Measurements from ENCODE around the gene UFSP1.

DNA sequence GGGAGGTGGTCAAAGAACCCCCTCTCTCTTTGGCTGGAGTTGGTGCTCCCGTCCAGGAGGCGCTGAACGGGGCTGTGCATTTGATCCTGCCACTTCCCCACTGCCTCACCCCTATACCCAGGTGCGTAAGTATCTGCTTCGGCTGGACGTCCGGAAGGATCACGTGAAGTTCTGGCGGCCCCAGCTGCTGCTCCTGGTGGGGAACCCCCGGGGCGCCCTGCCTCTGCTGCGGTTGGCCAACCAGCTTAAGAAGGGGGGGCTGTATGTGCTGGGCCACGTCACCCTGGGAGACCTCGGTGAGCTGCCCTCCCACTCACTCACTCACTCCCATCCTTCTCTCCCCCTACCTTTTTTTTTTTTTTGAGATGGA is 27.9 kb downstream of the UFSP1 start:
- TF ChIP-seq TAF1 (IDR thresholded peaks at IDR 0.05; ENCODE audit: low read depth) (no peak), RAD21 (conservative IDR thresholded peaks at IDR 0.05) (no peak), MXI1 (conservative IDR thresholded peaks at IDR 0.05; ENCODE audit: poor library complexity, severe bottlenecking) (no peak), POLR2AphosphoS5 (IDR thresholded peaks at IDR 0.05) (no peak), EZH2 (IDR thresholded peaks at IDR 0.05; ENCODE audit: borderline replicate concordance, insufficient read depth, low read length, poor library complexity, severe bottlenecking) (no peak), EP300 (conservative IDR thresholded peaks at IDR 0.05; ENCODE audit: poor library complexity, severe bottlenecking) (no peak)
- TF ChIP-seq, protein P1, sequence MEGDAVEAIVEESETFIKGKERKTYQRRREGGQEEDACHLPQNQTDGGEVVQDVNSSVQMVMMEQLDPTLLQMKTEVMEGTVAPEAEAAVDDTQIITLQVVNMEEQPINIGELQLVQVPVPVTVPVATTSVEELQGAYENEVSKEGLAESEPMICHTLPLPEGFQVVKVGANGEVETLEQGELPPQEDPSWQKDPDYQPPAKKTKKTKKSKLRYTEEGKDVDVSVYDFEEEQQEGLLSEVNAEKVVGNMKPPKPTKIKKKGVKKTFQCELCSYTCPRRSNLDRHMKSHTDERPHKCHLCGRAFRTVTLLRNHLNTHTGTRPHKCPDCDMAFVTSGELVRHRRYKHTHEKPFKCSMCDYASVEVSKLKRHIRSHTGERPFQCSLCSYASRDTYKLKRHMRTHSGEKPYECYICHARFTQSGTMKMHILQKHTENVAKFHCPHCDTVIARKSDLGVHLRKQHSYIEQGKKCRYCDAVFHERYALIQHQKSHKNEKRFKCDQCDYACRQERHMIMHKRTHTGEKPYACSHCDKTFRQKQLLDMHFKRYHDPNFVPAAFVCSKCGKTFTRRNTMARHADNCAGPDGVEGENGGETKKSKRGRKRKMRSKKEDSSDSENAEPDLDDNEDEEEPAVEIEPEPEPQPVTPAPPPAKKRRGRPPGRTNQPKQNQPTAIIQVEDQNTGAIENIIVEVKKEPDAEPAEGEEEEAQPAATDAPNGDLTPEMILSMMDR (IDR thresholded peaks at IDR 0.05; ENCODE audit: poor library complexity, severe bottlenecking) = no peak
- TF ChIP-seq, protein P2, sequence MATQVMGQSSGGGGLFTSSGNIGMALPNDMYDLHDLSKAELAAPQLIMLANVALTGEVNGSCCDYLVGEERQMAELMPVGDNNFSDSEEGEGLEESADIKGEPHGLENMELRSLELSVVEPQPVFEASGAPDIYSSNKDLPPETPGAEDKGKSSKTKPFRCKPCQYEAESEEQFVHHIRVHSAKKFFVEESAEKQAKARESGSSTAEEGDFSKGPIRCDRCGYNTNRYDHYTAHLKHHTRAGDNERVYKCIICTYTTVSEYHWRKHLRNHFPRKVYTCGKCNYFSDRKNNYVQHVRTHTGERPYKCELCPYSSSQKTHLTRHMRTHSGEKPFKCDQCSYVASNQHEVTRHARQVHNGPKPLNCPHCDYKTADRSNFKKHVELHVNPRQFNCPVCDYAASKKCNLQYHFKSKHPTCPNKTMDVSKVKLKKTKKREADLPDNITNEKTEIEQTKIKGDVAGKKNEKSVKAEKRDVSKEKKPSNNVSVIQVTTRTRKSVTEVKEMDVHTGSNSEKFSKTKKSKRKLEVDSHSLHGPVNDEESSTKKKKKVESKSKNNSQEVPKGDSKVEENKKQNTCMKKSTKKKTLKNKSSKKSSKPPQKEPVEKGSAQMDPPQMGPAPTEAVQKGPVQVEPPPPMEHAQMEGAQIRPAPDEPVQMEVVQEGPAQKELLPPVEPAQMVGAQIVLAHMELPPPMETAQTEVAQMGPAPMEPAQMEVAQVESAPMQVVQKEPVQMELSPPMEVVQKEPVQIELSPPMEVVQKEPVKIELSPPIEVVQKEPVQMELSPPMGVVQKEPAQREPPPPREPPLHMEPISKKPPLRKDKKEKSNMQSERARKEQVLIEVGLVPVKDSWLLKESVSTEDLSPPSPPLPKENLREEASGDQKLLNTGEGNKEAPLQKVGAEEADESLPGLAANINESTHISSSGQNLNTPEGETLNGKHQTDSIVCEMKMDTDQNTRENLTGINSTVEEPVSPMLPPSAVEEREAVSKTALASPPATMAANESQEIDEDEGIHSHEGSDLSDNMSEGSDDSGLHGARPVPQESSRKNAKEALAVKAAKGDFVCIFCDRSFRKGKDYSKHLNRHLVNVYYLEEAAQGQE (IDR thresholded peaks at IDR 0.05; ENCODE audit: borderline replicate concordance) = no peak
